Endothelial cell of hepatic sinusoid (primary cell): Measurements from ENCODE around the gene RAB44.

Experiments
- in situ Hi-C: cut with HindIII; loops from 2 replicates; pipeline ENCODE4 v1.10.0; 2017; ENCODE audit warnings: low sequenced_read_pairs

Gene RAB44

GRCh38 chr6:36745836-36746235, 48.2 kb downstream of the RAB44 start:
- in situ Hi-C loops: no loop called here

DNA sequence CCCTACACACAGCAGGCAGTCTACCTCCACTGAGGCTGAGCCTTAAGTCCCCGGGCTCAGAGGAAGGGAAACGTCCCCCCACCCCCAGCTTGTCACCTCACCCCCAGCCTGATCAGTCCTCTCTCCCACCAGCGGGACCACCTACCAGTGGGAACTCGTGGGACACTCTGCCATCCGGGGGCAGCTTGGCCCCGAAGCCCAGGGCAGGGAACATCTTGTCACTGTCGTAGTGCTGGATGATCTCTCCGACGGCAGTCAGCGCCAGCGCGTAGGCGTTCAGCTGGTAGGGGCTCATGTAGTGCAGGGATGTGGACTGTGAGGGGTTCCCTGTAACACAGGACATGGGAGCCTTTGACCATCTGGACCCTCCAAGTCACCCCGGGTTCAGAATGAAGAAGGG, 48.6 kb downstream of the RAB44 start:
- in situ Hi-C loops: no loop called here

DNA sequence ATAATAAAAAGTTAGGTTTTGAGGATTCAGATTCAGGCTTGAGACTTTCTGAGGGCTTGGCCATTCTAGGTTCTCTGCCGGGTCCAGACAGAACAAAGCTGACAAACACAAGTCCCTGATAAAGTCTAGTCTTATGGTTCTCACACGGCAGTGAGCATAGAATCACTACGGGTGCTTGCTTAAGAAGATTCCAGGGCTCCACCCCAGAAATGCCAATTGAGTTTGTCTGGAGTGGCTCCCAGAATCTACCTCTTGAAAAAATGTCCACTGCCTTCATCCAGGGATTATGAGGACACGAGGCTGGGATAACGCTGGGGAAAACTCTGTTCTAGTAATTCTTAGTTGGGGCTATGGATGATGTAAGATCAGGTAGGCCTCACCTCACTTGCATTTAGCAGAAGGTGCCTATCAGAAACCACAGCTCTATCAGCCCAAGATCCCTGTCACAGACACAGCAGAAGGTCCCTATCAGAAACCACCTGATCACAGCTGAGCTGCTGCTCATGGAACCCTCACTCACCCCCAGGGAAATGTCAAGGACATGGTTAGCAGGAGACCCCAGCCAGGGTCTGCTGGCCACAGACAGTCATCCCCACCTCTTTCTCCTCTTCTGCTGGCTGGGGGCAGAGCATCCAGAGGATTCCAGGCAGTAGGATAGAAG, 52.3 kb downstream of the RAB44 start:
- in situ Hi-C loops: loop anchor here (10.0 kb wide), 1 partner anchor 155 kb away; the partner anchor contains the start of gene SRSF3

DNA sequence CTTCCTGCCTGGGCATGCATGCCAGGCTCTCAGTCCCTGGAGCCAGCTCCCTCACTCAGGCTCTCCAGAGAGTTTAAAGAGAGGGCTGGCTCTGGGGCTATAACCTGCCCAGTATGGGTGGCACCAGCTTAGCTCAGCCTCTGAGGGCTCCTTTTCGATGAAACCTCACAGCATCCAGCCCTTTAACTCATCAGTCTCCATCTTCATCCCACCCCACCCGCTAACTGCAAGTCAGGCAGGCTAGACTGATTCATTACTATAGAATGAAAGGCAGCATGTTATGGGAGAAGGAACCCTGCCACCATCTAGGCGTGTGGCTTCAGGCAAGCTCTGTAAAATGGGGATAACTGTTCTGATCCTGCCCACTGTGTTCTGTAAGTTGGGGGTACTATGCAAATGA, 53.5 kb downstream of the RAB44 start:
- in situ Hi-C loops: loop anchor here (10.0 kb wide), 1 partner anchor 156 kb away; the partner anchor contains the start of gene SRSF3

DNA sequence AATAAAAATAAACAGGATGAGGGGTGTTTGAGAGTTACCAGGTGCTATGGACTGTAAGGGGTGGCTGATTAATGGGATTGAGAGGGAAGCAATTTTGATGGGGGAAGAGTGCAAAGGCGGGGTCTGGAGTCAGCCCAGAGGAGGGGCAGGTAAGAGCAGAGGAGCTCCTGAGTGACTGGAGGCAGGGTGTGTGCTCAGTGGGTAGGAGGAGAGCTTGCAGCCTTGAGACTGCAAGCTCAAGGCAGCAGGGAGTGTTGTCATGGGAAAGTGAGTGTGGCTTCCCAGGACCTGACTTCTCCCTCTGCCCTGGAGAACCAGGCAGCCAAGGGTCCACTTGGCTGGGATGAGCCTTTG, 54.2 kb downstream of the RAB44 start:
- in situ Hi-C loops: loop anchor here (10.0 kb wide), 1 partner anchor 157 kb away; the partner anchor contains the start of gene SRSF3

DNA sequence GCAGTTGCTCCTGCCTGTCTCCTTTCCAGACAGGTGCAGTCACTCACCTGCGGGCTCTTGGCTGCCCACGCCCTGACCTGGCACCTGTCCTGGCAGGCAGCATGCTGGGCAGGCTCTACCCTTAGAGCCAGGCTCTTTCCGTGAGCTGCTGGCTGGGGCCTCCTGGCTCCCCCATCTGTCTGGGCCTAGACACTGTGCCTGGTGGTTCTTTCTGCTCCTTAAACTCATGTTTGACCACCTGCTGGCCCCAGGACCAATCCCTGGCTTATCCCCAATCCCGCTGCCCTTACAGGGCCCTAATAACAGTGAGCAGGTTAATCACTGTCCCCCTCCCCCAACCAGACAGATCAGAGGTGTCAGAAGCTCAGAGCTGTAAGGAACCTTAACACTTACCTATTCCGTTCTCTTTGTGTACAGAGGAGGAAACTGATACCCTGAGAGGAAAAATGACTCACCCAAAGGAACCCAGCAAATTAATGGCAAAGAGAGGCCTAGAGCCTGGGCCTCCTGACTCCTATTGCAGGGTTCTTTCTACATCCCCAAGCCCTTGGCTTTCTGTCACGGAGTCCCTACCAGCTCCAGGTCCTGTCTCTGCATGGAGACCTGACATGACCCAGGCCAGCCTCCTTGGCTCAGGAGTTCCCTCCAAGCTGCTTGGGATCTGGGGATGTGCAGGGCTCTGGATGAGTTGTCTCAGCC, 54.7 kb downstream of the RAB44 start:
- in situ Hi-C loops: loop anchor here (10.0 kb wide), 1 partner anchor 158 kb away; the partner anchor contains the start of gene SRSF3

- in situ Hi-C loops: loop anchor here (10.0 kb wide), 1 partner anchor 158 kb away; the partner anchor contains the start of gene SRSF3
Observed at GRCh38 chr6:36752886-36753506, 55.4 kb downstream of the RAB44 start.

DNA sequence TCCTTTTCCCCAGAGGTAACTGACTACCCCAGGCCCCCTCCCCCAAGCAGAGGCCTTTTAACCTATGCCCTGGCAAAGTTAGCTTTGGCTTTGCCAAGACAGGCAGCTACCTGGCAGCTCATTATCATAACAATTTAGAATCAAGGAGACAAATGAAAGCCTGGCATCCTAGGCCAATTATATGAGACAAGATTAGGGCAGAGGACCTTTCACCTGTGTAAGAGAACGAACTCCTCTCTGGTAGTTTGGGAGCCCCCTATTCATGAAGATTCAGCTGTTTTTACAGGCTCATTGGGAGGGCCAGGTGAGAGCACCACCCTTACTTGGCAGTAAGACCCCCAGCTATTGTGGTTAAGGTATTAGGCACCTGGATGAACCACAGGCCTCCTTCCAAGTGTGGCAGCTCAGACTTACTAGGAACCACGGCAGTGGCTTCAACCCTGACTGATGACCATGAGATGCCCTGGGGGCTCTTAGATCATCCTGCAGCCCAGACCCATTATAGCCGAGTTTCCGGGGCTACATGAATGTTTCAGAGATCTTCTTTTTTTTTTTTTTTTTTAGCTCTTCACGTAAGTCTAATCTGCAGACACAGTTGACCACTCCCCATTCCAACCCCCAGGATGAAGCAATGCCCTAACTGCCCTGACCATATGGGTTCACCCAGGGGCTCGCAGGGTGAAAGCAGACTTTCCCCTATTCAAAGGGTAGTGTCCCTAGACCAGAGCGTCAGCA, 56.2 kb downstream of the RAB44 start:
- in situ Hi-C loops: loop anchor here (10.0 kb wide), 1 partner anchor 159 kb away; the partner anchor contains the start of gene SRSF3

DNA sequence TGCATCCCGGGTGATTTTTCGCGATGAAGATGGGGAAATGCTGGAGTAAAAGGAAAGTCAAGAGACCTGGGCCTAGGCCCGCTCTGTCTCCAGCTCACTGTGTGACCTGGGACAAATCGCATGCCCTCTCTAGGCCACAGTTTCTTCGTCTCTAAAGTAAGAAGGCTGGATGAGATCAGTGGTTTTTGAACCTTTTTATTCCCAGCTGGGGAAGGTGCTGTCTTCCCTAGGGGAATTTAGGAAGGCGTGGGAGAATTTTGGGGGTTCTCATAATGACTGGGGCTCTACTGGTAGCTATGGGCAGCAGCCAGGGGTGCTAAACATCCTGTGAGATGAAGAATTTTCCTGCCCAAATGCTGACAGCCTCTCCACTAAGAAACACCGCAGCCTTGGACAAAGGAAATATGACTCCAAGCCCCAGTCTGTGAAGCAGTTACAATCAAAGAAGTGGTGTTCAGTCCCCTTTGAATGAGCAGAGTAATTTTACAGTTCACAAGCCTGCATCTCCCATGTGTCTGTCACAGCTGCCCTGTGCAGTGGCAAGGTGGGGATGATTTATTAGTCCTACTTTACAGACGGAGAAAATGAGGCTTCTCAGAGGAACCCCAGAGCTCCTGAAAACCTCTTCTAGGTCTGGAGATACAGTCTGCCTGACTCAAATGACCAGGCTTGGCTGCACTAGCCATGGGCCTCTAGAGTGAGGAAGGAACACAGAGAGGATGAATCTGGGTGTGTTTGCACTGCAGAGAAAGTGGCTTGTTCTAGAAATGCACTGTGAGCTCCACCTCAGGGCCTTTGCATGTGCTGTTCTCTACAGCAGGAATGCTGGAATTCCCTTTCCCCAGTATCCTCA, 57.2 kb downstream of the RAB44 start:
- in situ Hi-C loops: loop anchor here (5.0 to 10.0 kb wide), 3 partner anchors 53 to 160 kb away; partner anchors contain the start of gene SRSF3

DNA sequence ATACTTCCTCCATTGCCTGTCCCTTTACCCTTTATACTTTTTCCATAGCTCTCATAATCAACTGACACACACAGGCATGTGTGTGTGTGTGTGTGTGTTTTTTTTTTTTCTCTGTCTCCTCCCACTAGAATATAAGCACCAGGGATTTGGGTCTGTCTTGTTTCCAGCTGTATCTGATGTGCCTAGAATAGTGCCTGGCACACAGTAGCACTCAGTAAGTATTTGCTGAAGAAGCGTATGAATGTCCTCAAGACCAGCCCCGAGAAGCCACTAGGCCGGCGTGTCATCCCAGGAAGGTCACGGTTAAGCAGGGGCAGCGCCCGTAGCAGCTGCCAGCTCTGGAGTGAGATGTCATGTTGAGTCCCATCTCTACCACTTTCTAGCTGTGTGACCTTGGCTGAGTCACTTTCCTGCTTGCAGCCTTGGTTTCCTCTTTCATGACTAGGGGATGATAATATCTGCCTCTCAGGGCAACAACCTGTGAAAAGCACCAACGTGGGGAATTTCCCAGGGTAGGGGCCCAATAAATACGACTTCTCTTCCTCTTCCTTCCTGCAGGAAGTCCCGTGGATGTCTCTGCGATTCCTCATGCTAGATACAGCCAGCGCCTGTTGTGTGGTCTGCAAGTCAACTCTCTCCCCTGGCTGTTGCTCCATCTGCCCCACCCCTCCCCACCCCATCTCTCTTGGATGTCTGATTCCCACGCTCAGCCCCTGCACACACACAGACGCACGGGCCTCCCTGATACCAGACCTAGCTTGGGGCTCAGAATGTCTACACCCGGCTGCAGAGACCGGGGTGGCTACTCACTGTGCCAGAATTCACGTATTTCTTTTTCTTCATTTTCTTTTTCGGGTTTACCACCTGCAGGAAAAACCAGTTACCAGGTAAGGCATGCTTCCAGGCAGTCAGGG, 58.1 kb downstream of the RAB44 start:
- in situ Hi-C loops: loop anchor here (5.0 to 10.0 kb wide), 3 partner anchors 53 to 161 kb away; partner anchors contain the start of gene SRSF3

- in situ Hi-C loops: loop anchor here (5.0 to 10.0 kb wide), 3 partner anchors 54 to 162 kb away; partner anchors contain the start of gene SRSF3
Observed at GRCh38 chr6:36756786-36757185, 59.2 kb downstream of the RAB44 start.

DNA sequence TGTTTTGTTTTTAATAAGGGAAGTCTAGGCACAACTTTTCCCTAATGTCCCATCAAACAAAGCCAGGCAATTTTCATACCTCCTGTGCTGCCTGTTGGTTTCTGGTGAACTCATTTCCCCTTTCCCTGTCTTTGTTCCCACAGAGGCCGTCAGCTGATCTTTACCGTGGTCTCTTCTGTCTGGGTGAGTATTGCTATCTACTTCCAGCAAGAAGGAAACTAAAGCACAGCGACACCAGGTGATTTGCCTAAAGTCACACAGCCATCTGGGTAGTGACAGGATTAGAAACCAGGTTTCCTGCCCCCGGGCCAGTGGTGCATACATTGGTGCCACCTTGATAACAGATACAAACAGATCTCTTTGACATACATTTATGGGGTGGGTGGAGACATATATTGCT, 59.6 kb downstream of the RAB44 start:
- in situ Hi-C loops: loop anchor here (5.0 to 10.0 kb wide), 3 partner anchors 55 to 162 kb away; partner anchors contain the start of gene SRSF3

DNA sequence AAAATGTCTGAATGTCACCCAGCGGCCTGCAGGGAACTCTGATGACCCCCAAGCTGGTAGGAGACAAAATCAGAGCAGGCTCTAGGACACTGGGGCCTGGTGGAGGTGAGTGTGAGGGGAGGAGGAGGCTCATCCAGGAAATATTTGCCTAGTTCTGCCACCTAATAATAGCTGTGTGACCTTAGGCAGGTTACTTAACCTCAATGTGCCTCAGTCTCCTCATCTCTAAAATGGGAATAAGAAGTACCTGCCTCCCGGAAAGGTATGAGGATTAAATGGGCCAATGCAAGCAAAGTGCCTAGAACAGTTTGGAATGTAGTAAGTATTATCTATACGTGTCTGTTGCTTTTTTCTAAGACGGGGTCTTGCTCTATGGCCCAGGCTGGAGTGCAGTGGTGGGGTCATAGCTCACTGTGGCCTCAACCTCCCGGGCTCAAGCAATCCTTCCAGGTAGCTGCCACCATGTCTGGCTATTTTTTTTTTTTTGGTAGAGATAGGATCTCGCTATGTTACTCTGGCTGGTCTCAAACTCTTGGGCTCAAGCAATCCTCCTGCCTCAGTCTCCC, 60.4 kb downstream of the RAB44 start:
- in situ Hi-C loops: loop anchor here (5.0 to 10.0 kb wide), 3 partner anchors 56 to 163 kb away; partner anchors contain the start of gene SRSF3

DNA sequence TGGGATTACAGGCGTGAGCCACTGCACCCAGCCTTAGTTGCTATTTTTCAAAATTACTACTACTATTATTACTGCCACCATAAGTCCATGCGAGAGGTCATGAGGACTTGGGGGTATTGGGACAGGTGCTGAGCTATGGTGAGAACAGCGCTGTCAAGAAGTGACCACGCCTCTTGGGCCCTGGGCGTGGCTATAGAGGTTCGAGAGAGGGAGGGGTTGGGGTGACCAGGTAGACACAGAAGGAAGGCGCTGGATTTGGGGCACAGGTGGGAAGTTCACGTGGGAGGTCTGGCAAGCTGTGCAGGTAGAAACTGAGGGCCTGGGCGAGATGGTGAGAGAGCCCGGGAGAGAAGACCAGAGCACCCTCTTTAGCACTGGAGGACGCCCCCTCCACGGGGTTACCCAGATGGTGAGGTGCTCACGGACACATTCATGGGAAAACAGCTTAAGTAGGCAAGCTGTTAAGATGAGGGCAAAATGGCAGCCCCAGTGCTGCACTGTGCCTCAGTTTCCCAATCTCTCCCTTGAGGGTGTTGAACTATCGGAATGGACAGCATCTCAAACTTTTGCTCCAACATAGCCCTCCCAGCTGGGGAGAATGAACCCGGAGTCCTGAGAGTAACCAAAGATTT, 61.0 kb downstream of the RAB44 start:
- in situ Hi-C loops: loop anchor here (5.0 to 10.0 kb wide), 3 partner anchors 56 to 164 kb away; partner anchors contain the start of gene SRSF3

GRCh38 chr6:36759148-36759759, 61.6 kb downstream of the RAB44 start:
- in situ Hi-C loops: loop anchor here (5.0 to 10.0 kb wide), 3 partner anchors 57 to 164 kb away; partner anchors contain the start of gene SRSF3

DNA sequence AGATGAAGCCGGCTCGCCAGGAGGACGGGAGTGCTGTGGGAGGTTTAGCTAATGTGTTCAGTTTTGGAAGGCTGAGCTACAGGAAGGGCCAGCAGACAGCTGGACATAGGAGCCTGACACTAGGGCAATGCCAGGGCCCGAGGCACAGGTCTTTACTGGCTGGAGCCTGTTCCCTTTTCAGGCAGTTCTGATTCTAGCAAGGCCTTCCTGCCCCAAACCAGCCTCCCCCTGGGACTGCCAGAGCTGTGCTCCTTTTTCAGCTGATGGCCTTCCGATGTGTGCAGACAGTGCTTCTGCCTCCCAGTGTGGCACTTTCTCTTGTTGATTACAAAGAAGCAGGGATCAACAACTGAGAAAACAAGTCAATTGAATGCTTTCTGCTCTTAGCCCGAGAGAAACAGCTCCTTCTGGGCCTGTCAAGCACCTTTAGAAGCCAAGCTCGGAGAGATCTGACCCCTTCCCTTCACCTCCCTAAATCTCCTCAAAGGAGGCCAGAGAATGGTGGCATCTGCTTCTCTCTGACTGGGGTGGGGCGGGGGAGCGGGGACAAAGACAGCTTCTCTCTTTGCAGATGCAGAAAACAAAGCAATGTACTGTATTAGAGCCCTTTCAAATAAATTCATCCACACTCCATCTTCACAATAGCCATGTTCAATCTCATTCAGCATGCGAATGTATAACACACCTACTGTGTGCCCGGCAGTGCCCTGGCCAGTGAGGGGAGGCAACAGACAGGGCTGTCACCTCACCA, 63.2 kb downstream of the RAB44 start:
- in situ Hi-C loops: no loop called here
